GM10266 (cell line): Measurements from ENCODE around the gene AGXT.

ENCODE experiments used
- DNase-seq: peaks from one replicate; pipeline ENCODE4 v3.0.0; 2012; ENCODE audit errors: extremely low spot score
- TF ChIP-seq, protein P1 (sequence below): IDR thresholded peaks from 2 replicates; pipeline ENCODE4 v1.5.1; 2012; ENCODE audit warnings: mild to moderate bottlenecking, low read depth; ENCODE audit not compliant: control insufficient read depth, insufficient read depth; ENCODE audit errors: missing control alignments

The AGXT gene

GRCh38 chr2:240926516-240927389, 58.1 kb downstream of the AGXT start:
- DNase-seq, result no peak
- TF ChIP-seq, protein P1, sequence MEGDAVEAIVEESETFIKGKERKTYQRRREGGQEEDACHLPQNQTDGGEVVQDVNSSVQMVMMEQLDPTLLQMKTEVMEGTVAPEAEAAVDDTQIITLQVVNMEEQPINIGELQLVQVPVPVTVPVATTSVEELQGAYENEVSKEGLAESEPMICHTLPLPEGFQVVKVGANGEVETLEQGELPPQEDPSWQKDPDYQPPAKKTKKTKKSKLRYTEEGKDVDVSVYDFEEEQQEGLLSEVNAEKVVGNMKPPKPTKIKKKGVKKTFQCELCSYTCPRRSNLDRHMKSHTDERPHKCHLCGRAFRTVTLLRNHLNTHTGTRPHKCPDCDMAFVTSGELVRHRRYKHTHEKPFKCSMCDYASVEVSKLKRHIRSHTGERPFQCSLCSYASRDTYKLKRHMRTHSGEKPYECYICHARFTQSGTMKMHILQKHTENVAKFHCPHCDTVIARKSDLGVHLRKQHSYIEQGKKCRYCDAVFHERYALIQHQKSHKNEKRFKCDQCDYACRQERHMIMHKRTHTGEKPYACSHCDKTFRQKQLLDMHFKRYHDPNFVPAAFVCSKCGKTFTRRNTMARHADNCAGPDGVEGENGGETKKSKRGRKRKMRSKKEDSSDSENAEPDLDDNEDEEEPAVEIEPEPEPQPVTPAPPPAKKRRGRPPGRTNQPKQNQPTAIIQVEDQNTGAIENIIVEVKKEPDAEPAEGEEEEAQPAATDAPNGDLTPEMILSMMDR, result no peak

DNA sequence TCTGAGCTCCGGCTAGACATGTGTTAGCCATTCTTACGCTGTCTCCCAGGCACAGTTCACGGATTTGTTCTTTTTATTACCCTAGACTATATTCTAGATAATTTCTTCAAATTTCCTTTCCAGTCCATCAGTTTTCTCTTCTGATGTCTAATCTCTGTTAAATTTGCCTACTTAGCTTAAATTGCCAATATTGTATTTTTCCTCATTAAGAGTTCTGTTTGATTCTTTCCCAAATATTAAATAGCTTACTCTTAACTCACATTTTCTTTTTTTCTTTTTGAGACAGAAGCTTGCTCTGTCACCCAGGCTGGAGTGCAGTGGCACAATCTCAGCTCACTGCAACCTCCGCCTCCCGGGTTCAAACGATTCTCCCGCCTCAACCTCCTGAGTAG, 58.8 kb downstream of the AGXT start:
- TF ChIP-seq, protein P1, result no peak
- no peak for DNase-seq

GRCh38 chr2:240928476-240929363, 60.1 kb downstream of the AGXT start:
- DNase-seq, result no peak
- TF ChIP-seq, protein P1, result no peak

DNA sequence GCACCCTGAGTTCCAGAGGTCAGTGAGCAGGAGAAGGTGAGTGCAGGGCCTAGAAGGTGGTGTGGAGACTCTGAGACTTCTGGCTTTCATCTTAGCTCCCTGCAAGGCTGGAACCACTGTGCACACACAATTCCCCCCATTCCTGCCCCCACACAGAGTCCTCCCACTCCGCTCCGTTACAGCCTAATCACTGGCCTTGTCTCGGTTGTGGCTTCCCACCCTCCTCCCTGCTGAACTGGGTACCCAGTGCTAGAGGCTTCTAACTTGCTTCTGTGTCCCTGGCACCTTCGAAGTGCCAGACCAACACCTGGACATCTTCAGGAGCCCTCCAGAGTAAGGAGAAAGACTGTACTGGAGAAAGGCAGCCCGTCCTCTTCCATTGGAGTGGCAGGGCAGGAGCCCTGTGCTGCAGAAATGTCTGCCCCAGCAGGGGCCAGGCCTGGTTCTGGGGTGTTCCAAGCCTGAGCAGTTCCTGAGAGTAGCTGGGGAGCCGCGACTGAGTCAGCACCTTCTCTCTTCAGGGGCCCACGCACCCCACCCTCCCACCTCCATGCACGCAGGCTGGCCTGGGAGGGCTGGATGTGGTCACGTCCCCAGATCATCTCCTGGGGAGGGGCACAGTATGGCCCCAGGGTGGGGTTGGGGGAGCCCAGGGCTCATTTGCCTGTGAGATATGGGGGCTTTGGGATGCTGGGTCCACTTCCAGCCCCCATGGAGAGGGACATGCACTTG, 60.9 kb downstream of the AGXT start:
- TF ChIP-seq, protein P1, result no peak
- DNase-seq, result no peak
